ENCODE data around the gene MXRA8. TPM values are rescaled to one million over a fixed set of nuclear protein-coding genes. Genes with fewer than 3 reads are reported as not detected.

Gene MXRA8
- total RNA-seq, 1 donor, result 735 TPM

- no peaks in the 10 kb centered on the region for H3K27me3 ChIP-seq (ENCODE audit: insufficient read depth, low read length)
- H3K4me3 ChIP-seq (ENCODE audit: insufficient read depth, low read length), result no peak overlapping the region
- no peak overlapping the region for H3K27ac ChIP-seq (ENCODE audit: low read depth, low read length)
- TF ChIP-seq CTCF (IDR thresholded peaks at IDR 0.05; ENCODE audit: extremely low read depth, low read depth, low read length), result no peak
- peaks cover 13% of the 10 kb centered on the region for H3K4me1 ChIP-seq (ENCODE audit: insufficient read depth, low read length)
- H4K20me1 ChIP-seq (ENCODE audit: insufficient read depth, low read length), result peaks cover 31% of the 10 kb centered on the region
- DNase-seq (ENCODE audit: insufficient read length, low spot score, missing footprints), result no peak
- H3K4me2 ChIP-seq (ENCODE audit: insufficient read depth, low read length), result no peak overlapping the region
- H2AFZ ChIP-seq (ENCODE audit: low read length), result no peak overlapping the region
- peaks cover 54% of the 10 kb centered on the region for H3K36me3 ChIP-seq (ENCODE audit: insufficient read depth, low read length)
- peaks cover 49% of the 10 kb centered on the region for H3K79me2 ChIP-seq (ENCODE audit: insufficient read depth, low read length)
- H3K9me3 ChIP-seq (ENCODE audit: low read depth, low read length), result no peaks in the 10 kb centered on the region
These were observed 44.1 kb downstream of the MXRA8 start for GRCh38 chr1:1314237-1314586.

DNA sequence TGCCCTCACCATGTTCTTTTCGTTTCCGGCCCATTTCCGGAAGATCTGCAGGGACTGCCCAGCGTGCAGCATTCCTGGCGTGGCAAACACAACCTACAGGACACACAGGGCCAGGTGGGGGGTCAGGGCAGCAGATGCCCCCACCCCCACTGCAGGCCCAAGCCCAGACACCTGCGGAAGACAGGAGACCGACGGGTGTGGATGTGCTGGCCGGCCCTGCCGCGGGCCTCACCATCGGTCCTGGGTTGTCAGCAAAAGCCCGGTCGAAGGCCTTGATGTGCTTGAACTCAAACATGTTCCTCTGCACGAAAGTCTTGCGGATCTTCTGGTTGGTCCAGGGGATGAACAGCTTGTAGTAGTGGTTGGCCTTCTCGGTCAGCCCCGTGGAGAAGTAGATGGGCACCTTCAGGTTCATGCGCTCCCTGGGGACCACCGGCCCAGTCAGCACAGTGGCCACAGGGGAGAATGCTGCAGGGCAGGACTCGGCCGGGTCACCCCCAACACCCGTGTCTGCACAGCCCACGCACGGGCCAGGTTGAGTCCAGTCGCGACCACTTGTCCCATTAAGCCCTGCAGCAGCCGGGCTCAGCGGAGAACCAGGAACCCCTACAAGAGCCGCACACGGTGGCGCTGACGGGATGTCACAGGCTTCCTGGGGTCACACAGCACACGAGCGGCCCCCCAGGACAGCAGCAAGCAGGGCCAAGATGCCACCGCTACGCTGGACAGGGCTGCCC lies 44.7 kb downstream of the MXRA8 start:
- TF ChIP-seq CTCF (IDR thresholded peaks at IDR 0.05; ENCODE audit: extremely low read depth, low read depth, low read length), result no peak
- no peak overlapping the region for H3K4me3 ChIP-seq (ENCODE audit: insufficient read depth, low read length)
- peaks cover 13% of the 10 kb centered on the region for H3K4me1 ChIP-seq (ENCODE audit: insufficient read depth, low read length)
- H3K79me2 ChIP-seq (ENCODE audit: insufficient read depth, low read length), result peaks cover 49% of the 10 kb centered on the region
- no peak for DNase-seq (ENCODE audit: insufficient read length, low spot score, missing footprints)
- no peaks in the 10 kb centered on the region for H3K27me3 ChIP-seq (ENCODE audit: insufficient read depth, low read length)
- peaks cover 52% of the 10 kb centered on the region for H3K36me3 ChIP-seq (ENCODE audit: insufficient read depth, low read length)
- no peak overlapping the region for H3K27ac ChIP-seq (ENCODE audit: low read depth, low read length)
- H2AFZ ChIP-seq (ENCODE audit: low read length), result no peak overlapping the region
- H3K9me3 ChIP-seq (ENCODE audit: low read depth, low read length), result no peaks in the 10 kb centered on the region
- H4K20me1 ChIP-seq (ENCODE audit: insufficient read depth, low read length), result peaks cover 30% of the 10 kb centered on the region
- H3K4me2 ChIP-seq (ENCODE audit: insufficient read depth, low read length), result no peak overlapping the region

GRCh38 chr1:1312450-1313314 lies 45.7 kb downstream of the MXRA8 start:
- H4K20me1 ChIP-seq (ENCODE audit: insufficient read depth, low read length), result peaks cover 28% of the 10 kb centered on the region
- no peak overlapping the region for H3K27ac ChIP-seq (ENCODE audit: low read depth, low read length)
- no peak overlapping the region for H3K4me3 ChIP-seq (ENCODE audit: insufficient read depth, low read length)
- no peak for TF ChIP-seq CTCF (IDR thresholded peaks at IDR 0.05; ENCODE audit: extremely low read depth, low read depth, low read length)
- H3K4me2 ChIP-seq (ENCODE audit: insufficient read depth, low read length), result no peak overlapping the region
- no peak overlapping the region for H2AFZ ChIP-seq (ENCODE audit: low read length)
- no peaks in the 10 kb centered on the region for H3K9me3 ChIP-seq (ENCODE audit: low read depth, low read length)
- peaks cover 50% of the 10 kb centered on the region for H3K36me3 ChIP-seq (ENCODE audit: insufficient read depth, low read length)
- H3K79me2 ChIP-seq (ENCODE audit: insufficient read depth, low read length), result peaks cover 46% of the 10 kb centered on the region
- peaks cover 5% of the 10 kb centered on the region for H3K4me1 ChIP-seq (ENCODE audit: insufficient read depth, low read length)
- no peak for DNase-seq (ENCODE audit: insufficient read length, low spot score, missing footprints)
- H3K27me3 ChIP-seq (ENCODE audit: insufficient read depth, low read length), result no peaks in the 10 kb centered on the region

All from osteoblast (primary cell).